Hematopoietic multipotent progenitor cell treated with erythropoietin and hydrocortisone succinate and interleukin-3 and kit ligand, for 15 days (in vitro differentiated cells): ENCODE data around the gene GRK1.
"Not testable (repeated sequence)": the region's sequence is repeated elsewhere in the genome, so short reads cannot be mapped to it uniquely, and the experiment has no call there.

Source experiments
- DNase-seq: peaks from one replicate; pipeline ENCODE4 v3.0.0-alpha.2; 2015; ENCODE audit warnings: low spot score

Gene GRK1

DNA sequence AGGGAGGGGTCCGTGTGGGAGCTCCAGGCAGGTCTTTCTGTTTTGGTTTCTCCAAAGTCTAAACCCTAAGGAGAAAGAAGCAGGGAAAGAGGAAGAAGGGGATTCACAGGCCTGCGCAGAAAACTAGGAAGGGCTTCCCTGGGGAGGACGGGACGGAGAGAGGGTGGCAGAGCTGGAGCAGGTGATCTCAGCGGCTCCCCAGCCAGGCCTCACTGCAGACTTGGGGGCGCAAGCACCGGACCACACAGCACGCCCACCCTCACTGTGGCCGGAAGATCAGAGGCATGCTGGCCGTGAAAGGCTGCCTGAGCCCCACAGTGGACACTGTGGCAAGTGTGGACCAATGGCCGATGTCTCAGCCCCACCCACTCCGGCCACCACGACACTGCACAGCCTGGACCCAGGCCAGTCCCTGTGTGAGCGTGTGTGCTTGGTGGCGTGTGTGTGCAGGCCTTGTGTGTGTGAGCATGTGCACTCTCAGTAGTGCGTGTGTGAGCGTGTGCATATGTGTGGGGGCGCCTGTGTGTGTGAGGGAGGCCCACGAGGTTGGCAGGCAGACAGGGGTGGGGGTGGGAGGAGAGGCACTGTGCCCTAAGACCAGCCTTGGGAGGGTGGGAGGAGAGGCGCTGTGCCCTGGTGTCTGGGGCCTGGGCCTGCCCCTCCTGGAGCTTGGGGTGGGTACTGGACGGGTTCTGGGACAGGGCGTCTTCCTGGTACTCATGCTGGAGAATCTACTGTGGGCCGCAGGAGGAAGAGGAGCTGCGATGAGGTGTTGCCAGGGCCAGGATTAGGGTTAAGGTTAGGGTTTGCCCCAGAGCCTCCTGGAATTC lies 76.6 kb downstream of the GRK1 start:
- DNase-seq = no peak

DNA sequence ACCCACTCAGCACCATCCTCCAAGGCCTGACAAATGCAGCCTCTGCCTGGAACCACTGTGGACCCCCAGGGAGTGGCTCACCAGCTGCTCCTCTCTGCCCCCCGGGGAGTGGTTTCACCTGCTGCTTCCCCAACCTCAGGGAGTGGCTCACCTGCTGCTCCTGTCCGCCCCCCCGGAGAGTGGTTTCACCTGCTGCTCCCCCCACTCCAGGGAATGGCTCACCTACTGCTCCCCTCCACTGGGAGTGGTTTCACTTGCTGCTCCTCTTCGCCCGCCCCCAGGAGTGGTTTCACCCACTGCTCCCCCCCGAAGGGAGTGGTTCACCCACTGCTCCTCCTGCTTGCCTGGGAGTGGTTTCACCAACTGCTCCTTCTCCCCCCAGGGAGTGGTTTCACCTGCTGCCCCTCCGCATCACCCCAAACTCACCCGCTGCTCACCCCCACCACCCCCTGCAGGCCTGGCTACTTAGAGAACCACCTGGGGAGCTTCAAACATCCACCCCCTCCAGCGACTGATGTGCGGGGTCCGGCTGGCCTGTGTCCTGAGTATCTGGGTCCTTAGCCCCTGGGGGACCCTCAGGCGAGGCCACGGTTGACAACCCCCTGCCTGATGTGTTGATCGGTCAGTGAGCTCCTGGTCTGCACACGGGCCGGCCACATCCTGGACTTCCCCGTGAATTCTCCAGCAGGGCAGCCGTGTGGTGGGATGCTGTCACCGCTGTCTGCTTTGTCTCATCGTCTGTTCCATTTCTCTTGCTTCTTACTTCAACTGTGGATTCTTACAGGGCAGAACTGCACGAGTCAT lies 77.4 kb downstream of the GRK1 start:
- DNase-seq = no peak

DNA sequence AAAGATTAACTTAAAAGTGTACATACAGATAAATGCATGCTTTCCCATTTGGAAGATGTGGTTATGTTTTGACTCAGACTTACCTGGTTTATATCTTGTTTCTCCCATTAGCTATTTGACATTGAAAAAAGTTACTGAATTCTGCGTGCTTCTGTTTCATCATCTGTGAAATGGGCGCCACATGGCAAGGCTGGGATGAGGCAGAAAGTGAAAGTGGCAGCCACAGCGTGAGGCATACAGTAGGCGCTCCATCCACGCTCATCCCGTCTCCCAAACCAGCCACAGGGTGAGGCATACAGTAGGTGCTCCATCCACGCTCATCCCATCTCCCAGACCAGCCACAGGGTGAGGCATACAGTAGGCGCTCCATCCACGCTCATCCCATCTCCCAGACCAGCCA lies 78.0 kb downstream of the GRK1 start:
- DNase-seq = no peak

DNA sequence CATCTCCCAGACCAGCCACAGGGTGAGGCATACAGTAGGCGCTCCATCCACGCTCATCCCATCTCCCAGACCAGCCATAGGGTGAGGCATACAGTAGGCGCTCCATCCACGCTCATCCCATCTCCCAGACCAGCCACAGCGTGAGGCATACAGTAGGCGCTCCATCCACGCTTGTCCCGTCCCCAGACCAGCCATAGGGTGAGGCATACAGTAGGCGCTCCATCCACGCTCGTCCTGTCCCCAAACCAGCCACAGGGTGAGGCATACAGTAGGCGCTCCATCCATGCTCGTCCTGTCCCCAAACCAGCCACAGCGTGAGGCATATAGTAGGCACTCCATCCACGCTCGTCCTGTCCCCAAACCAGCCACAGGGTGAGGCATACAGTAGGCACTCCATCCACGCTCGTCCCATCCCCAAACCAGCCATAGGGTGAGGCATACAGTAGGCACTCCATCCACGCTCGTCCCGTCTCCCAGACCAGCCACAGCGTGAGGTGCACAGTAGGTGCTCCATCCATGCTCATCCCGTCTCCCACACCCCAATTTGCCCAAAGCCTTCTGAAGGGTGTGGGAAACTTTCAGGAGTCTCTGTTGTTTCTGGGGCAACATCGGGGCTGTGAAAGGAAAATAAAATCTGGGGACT lies 78.6 kb downstream of the GRK1 start:
- not testable (repeated sequence) for DNase-seq

DNA sequence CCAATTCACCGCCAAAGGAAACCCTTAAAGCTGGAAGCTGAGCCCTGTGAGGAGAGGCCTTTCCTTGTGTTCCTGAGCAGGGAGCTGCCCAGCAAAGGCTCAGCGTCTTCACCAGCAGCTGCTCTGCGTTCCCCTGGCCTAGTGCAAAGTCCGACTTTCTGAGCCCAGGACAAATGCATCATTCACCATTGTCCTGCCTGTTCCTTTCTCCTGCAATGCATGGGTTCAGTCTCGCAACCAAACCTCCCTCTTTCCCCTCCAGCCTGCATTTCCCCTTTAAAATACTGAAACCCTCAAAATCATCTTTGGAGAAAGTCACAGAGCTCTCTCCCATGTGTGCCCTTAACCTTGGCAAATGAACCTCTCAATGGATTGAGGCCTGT lies 79.1 kb downstream of the GRK1 start:
- DNase-seq = no peak

DNA sequence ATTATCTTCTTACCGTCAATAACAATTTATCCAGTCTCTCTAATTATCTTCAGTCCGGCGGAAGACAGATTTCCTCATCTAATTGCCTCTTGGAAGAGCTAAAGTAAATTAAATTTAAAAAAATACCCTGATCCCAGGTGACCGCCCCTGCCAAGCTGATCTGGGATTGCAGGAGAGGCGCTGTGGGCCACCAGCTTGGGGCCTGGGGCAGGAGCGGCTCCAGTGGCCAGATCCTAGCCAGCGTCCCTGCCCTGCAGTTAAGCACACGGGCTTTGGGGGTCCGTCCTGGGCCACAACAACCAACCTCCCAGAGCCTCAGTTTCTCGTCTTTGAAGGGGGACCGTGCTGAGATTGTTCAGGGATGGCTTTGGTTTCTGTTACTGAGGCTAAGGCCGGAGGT lies 79.7 kb downstream of the GRK1 start:
- no peak for DNase-seq

DNA sequence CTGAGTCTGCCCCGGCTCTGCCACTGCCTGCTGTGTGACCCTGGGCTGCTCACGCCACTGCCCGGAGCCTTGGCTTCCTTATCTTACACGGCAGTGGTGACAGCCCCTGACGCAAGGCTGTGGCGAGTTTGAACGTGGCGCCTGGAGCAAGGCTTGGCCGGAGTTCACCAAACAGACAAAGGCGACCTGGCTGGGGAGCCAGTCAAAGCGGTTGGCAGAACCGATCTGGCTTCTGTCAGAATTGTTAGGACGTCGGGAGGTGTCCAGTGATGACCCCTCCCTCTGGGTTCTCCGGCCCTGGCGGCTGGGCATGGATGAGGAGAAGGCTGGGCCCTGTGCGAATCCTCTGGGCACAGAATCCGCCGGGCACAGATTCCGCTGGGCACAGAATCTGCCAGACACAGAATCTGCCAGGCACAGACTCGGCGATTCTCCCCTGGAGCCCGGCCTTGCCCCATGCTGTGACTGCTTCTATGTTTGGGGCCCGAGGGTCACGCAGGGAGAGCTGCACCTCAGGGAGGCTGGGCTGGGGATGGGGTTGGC lies 80.3 kb downstream of the GRK1 start:
- no peak for DNase-seq

DNA sequence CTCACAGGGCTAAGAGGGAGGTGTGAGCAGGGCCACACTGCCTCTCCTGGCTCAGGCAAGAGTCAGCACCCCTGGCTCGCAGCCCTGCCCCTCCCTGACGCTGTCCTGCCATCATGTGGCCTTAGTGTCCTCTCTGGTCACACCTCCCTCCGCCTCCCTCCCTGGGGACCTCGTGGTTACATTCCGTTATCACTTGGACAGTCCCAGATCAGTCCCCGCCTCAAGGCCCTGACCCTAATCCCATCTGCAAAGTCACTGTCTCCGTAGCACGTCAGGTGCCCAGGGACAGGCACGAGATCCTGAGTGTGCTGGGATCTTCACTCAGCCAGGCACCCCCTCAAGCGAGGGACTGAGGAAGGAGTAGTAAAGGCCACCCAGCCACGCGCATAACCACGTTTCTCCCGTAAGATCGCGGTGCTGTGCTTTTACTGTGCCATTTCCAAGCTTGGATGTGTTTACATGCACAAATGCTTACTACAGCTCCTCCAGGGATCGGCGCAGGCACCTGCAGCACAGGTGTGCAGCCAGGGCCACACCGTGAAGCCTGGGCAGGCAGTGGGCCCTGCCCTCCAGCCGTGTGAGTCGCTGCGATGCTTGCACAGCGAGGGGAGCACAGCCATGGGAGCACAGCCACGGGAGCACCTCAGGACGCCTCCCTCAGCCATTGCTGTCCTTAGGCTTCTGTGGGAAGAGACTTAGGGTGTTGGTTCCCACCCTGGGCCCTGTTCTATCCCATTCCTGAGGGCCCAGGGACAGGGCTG lies 81.3 kb downstream of the GRK1 start:
- no peak for DNase-seq

DNA sequence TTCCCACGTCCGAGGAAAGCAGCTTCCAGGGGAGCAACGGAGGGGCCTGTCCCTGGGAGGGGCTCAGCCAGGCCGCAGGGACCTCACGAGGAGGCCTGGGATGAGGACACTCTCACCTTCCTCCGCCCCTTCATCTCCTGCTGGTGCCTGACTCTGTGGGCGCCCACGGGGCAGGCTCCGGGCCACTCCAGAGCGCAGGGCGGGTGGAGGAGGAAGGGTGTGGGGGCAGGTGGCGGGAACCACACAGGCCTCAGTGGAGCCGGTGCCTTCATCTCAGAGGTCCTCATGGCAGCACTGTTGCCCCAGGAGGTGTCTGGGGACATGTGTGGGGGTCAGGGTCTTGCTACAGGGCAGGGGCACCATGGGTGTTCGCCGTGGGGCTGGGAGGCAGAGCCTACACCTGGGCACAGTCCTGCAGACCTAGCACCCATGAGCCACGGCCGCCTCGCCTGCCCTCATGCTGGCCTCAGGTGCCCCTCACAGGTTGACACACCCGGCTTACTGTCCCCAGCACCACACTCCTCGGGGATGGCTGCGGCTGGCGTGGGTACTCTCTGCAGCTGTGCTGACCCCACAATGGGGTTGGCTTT lies 81.9 kb downstream of the GRK1 start:
- DNase-seq = no peak

DNA sequence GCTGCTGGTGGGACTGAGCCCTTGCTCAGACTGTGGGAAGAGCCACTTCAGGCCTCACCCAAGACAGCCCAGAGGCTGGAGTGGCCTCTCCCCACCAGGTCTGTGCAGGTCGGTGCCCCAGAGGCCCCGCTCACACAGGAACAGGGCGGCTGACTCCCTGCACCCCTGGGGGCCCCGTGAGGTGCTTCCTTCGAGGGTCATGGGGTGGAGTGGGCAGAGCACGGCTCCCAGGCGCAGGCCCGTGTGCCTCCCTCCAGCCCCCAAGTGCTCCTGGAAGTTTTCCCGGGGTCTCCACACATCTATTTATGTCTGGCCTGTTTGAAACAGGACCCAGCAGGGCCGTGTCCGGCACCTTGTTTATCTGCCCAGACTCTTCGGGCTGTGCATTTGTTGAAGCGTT lies 82.5 kb downstream of the GRK1 start:
- no peak for DNase-seq

DNA sequence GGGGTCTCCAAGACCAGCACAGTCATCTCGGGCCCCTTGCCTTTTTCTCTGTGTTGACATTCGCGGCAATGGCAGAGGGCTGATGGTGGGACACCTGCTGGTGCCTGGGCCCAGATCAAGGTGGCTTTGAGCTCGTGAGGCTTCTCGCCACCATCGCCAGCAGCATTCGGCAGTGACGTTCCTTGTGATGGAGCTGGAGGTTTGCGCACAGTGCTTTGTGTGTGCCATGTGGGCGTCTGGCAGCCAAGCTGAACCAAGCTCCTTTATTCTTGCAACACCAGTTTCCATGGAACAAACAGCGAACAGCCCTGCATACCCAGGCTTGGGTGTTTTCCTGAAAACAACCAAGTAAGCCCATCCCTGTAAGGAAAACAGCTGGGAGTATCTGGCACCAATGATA lies 82.9 kb downstream of the GRK1 start:
- DNase-seq = no peak

DNA sequence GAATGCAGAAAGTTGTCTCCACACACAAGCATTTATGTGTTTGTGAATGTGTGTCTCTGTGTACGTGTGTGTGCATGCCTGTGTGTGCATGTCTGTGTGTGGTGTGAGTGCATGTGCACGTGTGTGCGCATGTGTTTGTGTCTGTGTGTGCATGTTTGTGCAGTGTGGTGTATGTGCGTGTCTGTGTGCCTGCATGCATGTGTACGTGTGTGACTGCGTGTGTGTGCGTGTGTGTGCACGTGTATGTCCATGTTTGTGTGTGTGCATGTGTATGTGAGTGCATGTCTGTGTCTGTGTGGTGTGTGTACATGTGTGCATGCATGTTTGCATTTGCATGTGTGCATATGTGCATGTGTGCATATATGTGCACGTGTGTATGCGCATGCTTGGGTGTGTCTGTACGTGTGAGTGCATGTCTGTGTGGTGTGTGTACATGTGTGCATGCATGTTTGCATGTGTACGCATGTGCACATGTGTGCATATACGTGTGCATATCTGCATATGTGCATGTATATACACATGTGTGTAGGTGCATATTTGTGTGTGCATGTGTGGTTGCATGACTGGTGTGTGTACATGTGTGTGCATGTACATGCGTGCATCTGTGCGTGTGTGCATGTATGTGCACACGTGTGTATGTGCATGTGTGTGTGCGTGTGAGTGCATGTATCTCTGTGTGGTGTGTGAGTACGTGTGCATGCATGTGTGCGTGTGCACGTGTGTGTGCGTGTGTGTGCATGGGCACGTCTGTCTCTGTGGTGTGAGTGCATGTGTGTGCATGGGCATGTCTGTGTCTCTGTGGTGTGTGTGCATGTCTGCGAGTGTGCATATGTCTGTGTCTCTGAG lies 83.8 kb downstream of the GRK1 start:
- no peak for DNase-seq

DNA sequence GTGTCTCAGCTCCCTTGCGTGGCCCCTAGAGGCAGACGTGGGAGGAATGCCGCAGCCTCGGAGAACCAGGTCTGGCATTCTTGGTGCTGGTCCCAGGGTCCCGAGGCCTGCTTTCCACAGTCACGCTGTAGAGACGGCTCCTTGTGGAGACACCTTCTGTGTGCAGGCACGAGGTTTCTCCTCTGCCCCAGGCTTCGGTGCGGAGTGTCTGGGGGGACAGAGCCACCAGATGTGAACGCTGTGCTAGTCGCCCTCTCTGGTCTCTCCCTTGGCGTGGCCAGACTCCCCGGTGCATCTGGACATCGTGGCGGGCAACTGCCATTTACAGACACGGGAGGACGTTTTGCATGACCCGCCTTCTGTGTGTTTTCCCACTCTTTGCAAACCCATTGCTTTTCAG lies 84.5 kb downstream of the GRK1 start:
- DNase-seq = no peak

DNA sequence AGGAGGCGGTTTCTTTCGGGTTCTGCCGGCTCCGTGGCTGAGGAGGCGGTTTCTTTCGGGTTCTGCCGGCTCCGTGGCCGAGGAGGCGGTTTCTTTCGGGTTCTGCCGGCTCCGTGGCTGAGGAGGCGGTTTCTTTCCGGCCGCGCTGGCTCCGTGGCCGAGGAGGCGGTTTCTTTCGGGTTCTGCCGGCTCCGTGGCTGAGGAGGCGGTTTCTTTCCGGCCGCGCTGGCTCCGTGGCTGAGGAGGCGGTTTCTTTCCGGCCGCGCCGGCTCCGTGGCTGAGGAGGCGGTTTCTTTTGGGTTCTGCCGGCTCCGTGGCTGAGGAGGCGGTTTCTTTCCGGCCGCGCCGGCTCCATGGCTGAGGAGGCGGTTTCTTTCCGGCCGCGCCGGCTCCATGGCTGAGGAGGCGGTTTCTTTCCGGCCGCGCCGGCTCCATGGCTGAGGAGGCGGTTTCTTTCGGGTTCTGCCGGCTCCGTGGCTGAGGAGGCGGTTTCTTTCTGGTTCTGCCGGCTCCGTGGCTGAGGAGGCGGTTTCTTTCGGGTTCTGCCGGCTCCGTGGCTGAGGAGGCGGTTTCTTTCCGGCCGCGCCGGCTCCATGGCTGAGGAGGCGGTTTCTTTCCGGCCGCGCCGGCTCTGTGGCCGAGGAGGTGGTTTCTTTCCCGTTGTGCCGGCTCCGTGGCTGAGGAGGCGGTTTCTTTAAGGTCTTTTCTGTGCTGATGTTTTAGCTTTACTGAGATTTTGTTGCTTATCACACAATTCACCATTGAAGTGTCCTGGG lies 85.4 kb downstream of the GRK1 start:
- DNase-seq = not testable (repeated sequence)

DNA sequence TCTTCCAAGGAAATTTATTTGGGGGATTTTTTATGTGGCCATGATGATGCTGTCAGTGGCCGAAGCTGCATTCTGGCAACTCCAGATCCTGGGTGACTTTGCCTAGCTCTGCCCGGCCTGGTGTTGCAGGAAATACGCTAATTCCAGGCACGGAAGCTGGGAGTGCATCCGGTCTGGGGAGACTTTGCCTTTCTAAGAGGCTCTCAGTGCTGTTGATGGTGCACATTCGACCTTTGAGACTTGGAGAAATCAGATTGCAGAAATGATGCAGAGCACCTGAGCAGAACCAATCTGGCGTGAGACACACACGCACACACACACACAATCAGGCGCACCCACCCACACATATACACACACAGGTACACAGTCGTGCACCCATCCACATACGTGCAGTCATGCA lies 86.2 kb downstream of the GRK1 start:
- DNase-seq = no peak

DNA sequence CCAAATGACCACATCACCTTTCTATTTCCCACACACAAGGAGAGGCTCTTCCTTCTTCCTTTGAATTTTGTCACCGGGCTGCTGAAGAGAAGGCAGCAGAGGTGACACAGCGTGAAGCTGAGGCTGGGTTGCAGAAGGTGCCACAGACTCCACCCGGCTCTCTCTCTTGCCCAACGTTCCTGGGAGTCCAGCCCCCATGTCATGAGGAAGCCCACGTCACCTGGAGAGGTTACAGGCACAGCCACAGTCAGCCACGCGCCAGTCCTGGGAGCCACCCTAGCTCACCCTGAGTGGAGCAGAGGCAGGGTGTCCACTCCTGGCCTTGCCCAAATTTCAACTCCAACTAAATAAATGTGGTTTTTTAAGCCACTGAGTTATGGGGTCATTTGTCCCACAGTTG lies 87.2 kb downstream of the GRK1 start:
- no peak for DNase-seq

DNA sequence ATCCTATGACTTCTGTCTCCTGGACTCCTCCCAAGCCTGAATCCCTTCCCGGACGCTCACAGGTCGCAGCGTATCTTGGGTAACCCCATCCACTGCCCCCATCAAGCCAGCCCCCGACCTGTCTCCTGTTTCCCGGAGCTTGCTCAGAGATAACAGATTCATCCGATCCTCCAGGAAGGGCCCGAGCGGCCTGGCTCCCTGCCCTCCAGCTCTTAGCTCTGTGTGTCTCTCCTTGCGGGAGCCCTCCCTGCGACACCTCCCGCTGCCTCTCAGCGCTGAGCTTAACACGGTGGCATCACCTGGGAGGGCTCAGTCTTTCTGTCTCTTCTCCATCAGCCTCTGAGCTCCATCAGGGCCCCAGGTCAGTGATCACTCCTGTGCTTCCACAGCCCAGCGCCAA lies 87.7 kb downstream of the GRK1 start:
- no peak for DNase-seq

DNA sequence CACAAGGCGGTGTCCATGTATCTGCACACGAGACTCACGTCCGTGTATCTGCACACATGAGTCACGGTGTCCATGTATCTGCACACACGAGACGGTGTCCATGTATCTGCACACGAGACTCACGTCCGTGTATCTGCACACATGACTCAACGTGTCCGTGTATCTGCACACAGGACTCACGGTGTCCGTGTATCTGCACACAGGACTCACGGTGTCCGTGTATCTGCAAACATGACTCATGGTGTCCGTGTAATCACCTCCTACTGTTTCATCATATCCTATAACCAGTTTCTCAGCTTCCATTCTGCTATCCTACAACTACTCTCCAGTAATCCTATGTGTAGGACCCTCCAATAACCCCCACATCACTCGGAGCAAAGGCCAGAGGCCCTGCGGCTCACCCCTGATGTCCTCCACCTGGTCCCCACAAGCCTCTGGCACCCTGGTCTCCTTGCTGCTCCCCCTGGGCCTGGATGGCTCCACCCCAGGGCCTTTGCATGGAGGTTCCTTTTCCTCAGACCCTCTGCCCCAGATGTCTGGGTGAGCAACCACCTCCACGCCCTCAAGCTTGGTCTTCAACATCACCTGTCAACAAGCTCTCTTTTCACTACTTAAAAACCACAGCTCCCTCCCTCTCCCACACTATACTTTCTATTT lies 89.5 kb downstream of the GRK1 start:
- no peak for DNase-seq
